Testis (tissue), 2 donors: ENCODE data around the gene DDR2.
"Not testable (repeated sequence)": the region's sequence is repeated elsewhere in the genome, so short reads cannot be mapped to it uniquely, and the experiment has no call there.

Experiments
- CTCF ChIP-seq, 3 experiments: fragments of 450-650 bp in 2 of 3; fragments of 200-600 bp in 1 of 3; sonication (generic) in 1 of 3; IDR thresholded peaks; one replicate each; pipeline ENCODE4 v1.5.1; 2016 to 2019; ENCODE audit warnings: antibody characterized with exemption in 3 of 3, mild to moderate bottlenecking in 2 of 3, moderate library complexity in 1 of 3
- POLR2A ChIP-seq: fragments of 450-650 bp; IDR thresholded peaks from one replicate; pipeline ENCODE4 v1.6.1; 2017; ENCODE audit warnings: antibody characterized with exemption, mild to moderate bottlenecking, moderate library complexity

DNA sequence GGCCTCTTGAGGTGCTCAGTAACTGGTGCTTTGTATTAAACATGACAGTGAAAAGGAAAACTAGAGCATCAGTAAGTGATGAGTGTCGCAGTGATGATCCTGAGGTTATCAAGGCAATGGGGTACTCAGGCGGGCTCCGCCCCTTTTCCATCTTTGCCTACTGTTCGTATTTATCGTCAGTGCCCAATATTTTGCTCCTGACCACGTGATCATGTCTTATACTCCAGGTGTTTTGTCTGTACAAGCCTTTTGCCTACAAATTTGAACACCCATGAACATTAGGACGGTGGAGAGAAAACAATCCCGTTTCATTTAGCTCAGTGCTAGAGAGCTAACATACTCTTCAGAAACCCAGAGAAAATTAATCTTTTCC is 158.7 kb downstream of the DDR2 start:
- TF ChIP-seq CTCF (IDR thresholded peaks at IDR 0.05); POLR2A: not testable (repeated sequence)
